ENCODE measurements around the gene ETV4.

GRCh38 chr17:43550754-43551153, 4.6 kb upstream of the ETV4 start:
- no peak for TF ChIP-seq CTCF (IDR thresholded peaks at IDR 0.05; ENCODE audit: poor library complexity, severe bottlenecking)
- TF ChIP-seq MXI1 (conservative IDR thresholded peaks at IDR 0.05; ENCODE audit: poor library complexity, severe bottlenecking): no peak
- no peak for TF ChIP-seq EZH2 (IDR thresholded peaks at IDR 0.05; ENCODE audit: borderline replicate concordance, insufficient read depth, low read length, poor library complexity, severe bottlenecking)
- TF ChIP-seq POLR2AphosphoS5 (IDR thresholded peaks at IDR 0.05): no peak
- TF ChIP-seq SMC3 (conservative IDR thresholded peaks at IDR 0.05; ENCODE audit: poor library complexity): no peak

Measured in neural cell (in vitro differentiated cells).